Small intestine (tissue), 7 donors: ENCODE measurements around the gene CNR2. TPM values are rescaled to one million over a fixed set of nuclear protein-coding genes. Genes with fewer than 3 reads are reported as not detected.
"Not testable (repeated sequence)": the region's sequence is repeated elsewhere in the genome, so short reads cannot be mapped to it uniquely, and the experiment has no call there.

Experiments
- DNase-seq, 2 donors: peaks; one replicate each; pipeline versions ENCODE4 v3.0.0 to v3.0.0-alpha.2; 2013
- FAIRE-seq: peaks from 2 replicates; lab custom pipeline; 2012; peaks lifted over from hg19 to GRCh38; lab: Jason Lieb, UNC
- H3K27ac ChIP-seq, 3 donors: one replicate each; pipeline ENCODE4 v1.5.1; 2013; ENCODE audit warnings: low read length in 2 of 3, mild to moderate bottlenecking in 2 of 3, control low read depth in 1 of 3, inconsistent platforms in 1 of 3, low read depth in 1 of 3, moderate library complexity in 1 of 3
- H3K27me3 ChIP-seq, 3 donors: one replicate each; pipeline ENCODE4 v1.6.1; 2013; ENCODE audit warnings: low read length in 3 of 3, inconsistent platforms in 1 of 3; ENCODE audit not compliant: control insufficient read depth in 3 of 3, insufficient read depth in 3 of 3
- H3K36me3 ChIP-seq, 3 donors: one replicate each; pipeline ENCODE4 v1.6.1; 2013; ENCODE audit warnings: low read length in 3 of 3, inconsistent platforms in 1 of 3, low read depth in 1 of 3, mild to moderate bottlenecking in 1 of 3, moderate library complexity in 1 of 3; ENCODE audit not compliant: control insufficient read depth in 3 of 3, insufficient read depth in 2 of 3
- H3K4me1 ChIP-seq, 3 donors: one replicate each; pipeline ENCODE4 v1.6.1; 2013; ENCODE audit warnings: low read length in 2 of 3, inconsistent platforms in 1 of 3, low read depth in 1 of 3, mild to moderate bottlenecking in 1 of 3, moderate library complexity in 1 of 3; ENCODE audit not compliant: control insufficient read depth in 3 of 3, insufficient read depth in 2 of 3
- H3K4me3 ChIP-seq, 3 donors: one replicate each; pipeline ENCODE4 v1.5.1; 2013; ENCODE audit warnings: low read length in 3 of 3, control low read depth in 1 of 3, inconsistent platforms in 1 of 3, low read depth in 1 of 3, mild to moderate bottlenecking in 1 of 3, moderate library complexity in 1 of 3
- H3K9me3 ChIP-seq, 2 donors: one replicate each; pipeline ENCODE4 v1.6.1; 2013; ENCODE audit warnings: low read depth in 1 of 2, low read length in 1 of 2; ENCODE audit not compliant: control insufficient read depth in 2 of 2, insufficient read depth in 1 of 2
- WGBS, 3 donors: extraction: QIAGEN DNeasy Blood & Tissue Kit; methylation state at CpG; one replicate each; pipeline ENCODE4 v1.1.7; 2013; 5-methylcytosine and 5-hydroxymethylcytosine counted together
- polyA plus RNA-seq, 4 donors: library from polyadenylated mRNA; stranded (reverse) in 3 of 4; unstranded in 1 of 4; fragments of 200-250 nt in 3 of 4; fragments of 120-200 nt in 1 of 4; gene quantifications; one replicate each; pipeline versions ENCODE4 v1.2.1 to v1.2.3, GENCODE V29; 2013
- donor health status: healthy with polysubstance abuse.
- donor health status: control.
- donor health status: control.
- donor health status: Bipolar disorder and iron deficiency.
- donor health status: healthy.

The CNR2 gene
- polyA plus RNA-seq, 4 donors, result 0.10 to 0.15 TPM; not detected in 2

DNA sequence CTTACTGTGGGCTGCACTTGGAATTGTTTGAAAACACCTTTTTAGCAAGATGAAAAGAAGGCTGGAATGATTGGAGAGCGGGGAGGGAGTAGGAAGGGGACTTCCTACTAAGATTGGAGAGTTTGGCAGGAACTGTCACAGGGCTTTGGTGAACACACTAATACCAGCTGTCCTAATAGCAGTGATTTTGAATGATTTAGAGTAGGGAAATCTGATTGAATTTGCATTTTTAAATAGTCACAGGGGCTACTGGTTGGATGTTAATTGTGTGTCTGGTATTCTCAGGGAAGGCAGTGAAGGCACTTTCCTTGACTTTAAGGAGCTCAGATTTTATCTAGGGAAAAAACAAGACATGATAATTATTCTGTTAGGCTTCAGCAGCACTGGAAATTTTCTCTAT, 85.4 kb downstream of the CNR2 start:
- no peak for FAIRE-seq
- Histone ChIP-seq H3K27me3 (no peaks in the 10 kb centered on the region), H3K4me1 (peaks cover 0 to 6% (median 4%) of the 10 kb centered on the region in 3 donors), H3K4me3 (no peak overlapping the region), H3K9me3 (no peaks in the 10 kb centered on the region), H3K36me3 (peaks cover 0 to 3% (median 0%) of the 10 kb centered on the region in 3 donors), H3K27ac (no peak overlapping the region)
- WGBS, 3 donors, result 88 to 91% (median 89%) methylated on average over 1 of the region's 1 CpG
- DNase-seq, result no peak

- not testable (repeated sequence) for H3K4me3 ChIP-seq, H3K27me3 ChIP-seq, H3K9me3 ChIP-seq, H3K4me1 ChIP-seq, DNase-seq, H3K27ac ChIP-seq, FAIRE-seq, H3K36me3 ChIP-seq
- WGBS, 3 donors, result 91 to 96% (median 93%) methylated on average over 13 of the region's 13 CpGs
These were observed 86.6 kb downstream of the CNR2 start for GRCh38 chr1:23826590-23826989.

GRCh38 chr1:23825762-23826522, 87.2 kb downstream of the CNR2 start:
- no peaks in the 10 kb centered on the region for H3K9me3 ChIP-seq
- H3K27ac ChIP-seq, result peak overlapping the region in 2 of 3 donors; percentile 99 to 100
- peak in 1 of 2 donors; percentile 30 for DNase-seq
- H3K4me1 ChIP-seq, result peaks cover 0 to 6% (median 4%) of the 10 kb centered on the region in 3 donors
- WGBS, 3 donors, result 53 to 60% (median 57%) methylated on average over 22 to 24 of the region's 24 CpGs
- H3K36me3 ChIP-seq, result peaks cover 0 to 7% (median 0%) of the 10 kb centered on the region in 3 donors
- H3K27me3 ChIP-seq, result no peaks in the 10 kb centered on the region
- peak overlapping the region; percentile 63 to 99 (median 91) for H3K4me3 ChIP-seq
- FAIRE-seq, result no peak

DNA sequence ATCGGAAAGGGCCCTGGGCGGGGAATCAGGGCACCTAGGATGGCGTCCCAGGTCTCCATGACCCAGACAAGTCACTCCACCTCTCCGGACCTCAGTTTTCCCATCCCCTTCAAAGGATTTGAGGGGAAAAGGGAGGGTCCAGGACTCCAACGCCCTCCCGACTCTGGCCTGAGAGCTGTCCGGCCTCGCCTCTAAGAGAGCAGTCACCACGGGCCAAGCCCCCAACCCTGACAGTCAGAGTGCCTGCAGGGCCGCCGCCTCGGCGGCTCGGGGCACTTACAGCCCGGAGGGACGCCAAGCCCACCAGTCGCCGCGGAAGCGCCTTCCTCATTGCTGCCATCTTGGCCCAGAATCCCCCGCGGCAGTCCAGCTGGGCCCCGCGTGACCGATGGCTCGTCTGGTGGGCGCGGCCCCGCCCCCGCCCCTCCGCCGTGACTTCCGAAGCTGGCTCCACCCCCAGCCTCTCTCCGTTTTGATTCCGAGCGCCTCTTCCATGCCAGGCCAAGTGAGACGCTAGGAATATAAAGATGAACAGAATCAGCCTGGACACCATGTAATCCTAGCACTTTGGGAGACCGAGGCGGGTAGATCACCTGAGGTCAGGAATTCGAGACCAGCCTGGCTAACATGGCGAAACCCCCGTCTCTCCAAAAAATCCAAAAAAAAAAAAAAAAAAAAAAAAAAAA, 87.9 kb downstream of the CNR2 start, which contains the start of gene HMGCL:
Gene HMGCL, minus strand, starts transcription at position 354 of the 686 bp plus-strand sequence. Its CDS starts 14 bp downstream, at position 340.
- Histone ChIP-seq H3K4me3 (peak within 1 kb of the TSS; percentile 63 to 99 (median 91)), H3K9me3 (no peaks in the 10 kb centered on the region), H3K27ac (peak within 1 kb of the TSS; percentile 83 to 100 (median 99)), H3K27me3 (no peaks in the 10 kb centered on the region), H3K4me1 (peaks cover 0 to 6% (median 4%) of the 10 kb centered on the region in 3 donors), H3K36me3 (peaks cover 0 to 7% (median 0%) of the 10 kb centered on the region in 3 donors)
- no peak for FAIRE-seq
- WGBS, 3 donors, result 0 to 1% (median 1%) methylated on average over 37 to 42 of the region's 42 CpGs
- peak; percentile 88 to 96 for DNase-seq

DNA sequence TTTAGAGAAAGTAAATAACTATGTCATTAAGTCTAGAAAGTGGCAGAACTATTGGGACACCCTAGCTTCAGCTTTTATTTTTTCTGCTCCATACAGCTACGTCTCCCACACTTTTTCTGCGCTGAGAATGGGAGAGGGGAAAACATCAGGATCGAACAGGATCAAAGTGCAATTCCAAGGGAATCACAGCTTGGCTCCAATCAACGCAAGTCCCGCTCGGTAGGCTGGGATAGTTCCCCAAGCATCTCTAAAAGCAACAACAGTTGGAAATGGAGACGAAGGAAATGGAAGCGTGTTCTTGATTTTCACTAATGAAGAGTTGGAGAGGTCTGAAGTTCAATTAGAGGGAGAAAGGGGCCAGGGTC, 88.5 kb downstream of the CNR2 start:
- DNase-seq (peak; percentile 60 to 69), FAIRE-seq (no peak)
- peak overlapping the region; percentile 63 to 99 (median 91) for H3K4me3 ChIP-seq
- H3K4me1 ChIP-seq, result peaks cover 0 to 6% (median 4%) of the 10 kb centered on the region in 3 donors
- no peaks in the 10 kb centered on the region for H3K9me3 ChIP-seq
- 2 to 5% (median 4%) methylated on average over 8 of the region's 8 CpGs for WGBS, 3 donors
- H3K36me3 ChIP-seq, result peaks cover 0 to 12% (median 0%) of the 10 kb centered on the region in 3 donors
- peak overlapping the region; percentile 83 to 100 (median 99) for H3K27ac ChIP-seq
- no peaks in the 10 kb centered on the region for H3K27me3 ChIP-seq

DNA sequence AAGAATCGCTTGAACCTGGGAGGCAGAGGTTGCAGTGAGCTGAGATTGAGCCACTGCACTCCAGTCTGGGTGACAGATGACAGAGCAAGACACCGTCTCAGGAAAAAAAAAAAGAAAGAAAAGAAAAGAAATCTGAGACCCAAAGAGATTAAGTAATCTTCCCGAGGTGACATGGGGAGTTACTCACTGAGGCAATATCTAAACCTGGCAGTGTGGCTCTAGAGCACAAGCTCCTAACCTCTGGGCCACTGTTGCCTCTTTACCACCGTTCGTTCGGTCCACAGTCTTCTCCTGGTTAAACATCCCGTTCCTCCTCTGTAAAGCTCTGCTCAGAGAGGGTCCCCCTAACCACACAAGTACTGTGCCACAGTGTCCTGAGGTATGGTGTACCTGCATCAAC, 89.4 kb downstream of the CNR2 start:
- Histone ChIP-seq H3K27me3 (no peaks in the 10 kb centered on the region), H3K9me3 (no peaks in the 10 kb centered on the region), H3K36me3 (peaks cover 0 to 16% (median 0%) of the 10 kb centered on the region in 3 donors), H3K27ac (peak overlapping the region in 1 of 3 donors; percentile 100), H3K4me1 (peaks cover 0 to 6% (median 4%) of the 10 kb centered on the region in 3 donors), H3K4me3 (no peak overlapping the region)
- FAIRE-seq (no peak), DNase-seq (no peak)
- 84 to 90% (median 86%) methylated on average over 7 of the region's 7 CpGs for WGBS, 3 donors

Other genes with a start within 250 kb of the CNR2 start
- gene RPL11, start 221.6 kb downstream of the CNR2 start, polyA plus RNA-seq, result 1,000 to 10,000 TPM; 1,603 to 3,255 (median 2,883) TPM
- gene ELOA, start 169.9 kb downstream of the CNR2 start, polyA plus RNA-seq, result 10 to 100 TPM in 3 of 4 donors, 1 to 10 TPM in 1; 8.4 to 25.2 (median 11.7) TPM
- gene PITHD1, start 134.9 kb downstream of the CNR2 start, polyA plus RNA-seq, result 10 to 100 TPM; 32.4 to 60.1 (median 48.4) TPM
- 100 to 1,000 TPM in 2 of 4 donors, 10 to 100 TPM in 2; 82.9 to 137 (median 99.1) TPM for gene LYPLA2, start 122.2 kb downstream of the CNR2 start, polyA plus RNA-seq
- 100 to 1,000 TPM in 3 of 4 donors, 10 to 100 TPM in 1; 76.6 to 289 (median 198) TPM for gene GALE, start 112.6 kb downstream of the CNR2 start, polyA plus RNA-seq
- gene HMGCL, start 87.9 kb downstream of the CNR2 start, polyA plus RNA-seq, result 100 to 1,000 TPM in 1 of 4 donors, 10 to 100 TPM in 3; 52.2 to 105 (median 85.8) TPM
- gene FUCA1, start 45.1 kb downstream of the CNR2 start, polyA plus RNA-seq, result 10 to 100 TPM; 44.9 to 81.8 (median 51.3) TPM
- gene PNRC2, start 46.5 kb upstream of the CNR2 start, polyA plus RNA-seq, result 100 to 1,000 TPM; 114 to 181 (median 126) TPM
- 100 to 1,000 TPM in 1 of 4 donors, 10 to 100 TPM in 3; 35.9 to 166 (median 56.3) TPM for gene SRSF10, start 67.0 kb upstream of the CNR2 start, polyA plus RNA-seq
- 10 to 100 TPM in 1 of 4 donors, 1 to 10 TPM in 3; 1.7 to 84.8 (median 5.7) TPM for gene MYOM3, start 198.8 kb upstream of the CNR2 start, polyA plus RNA-seq
- gene IL22RA1, start 229.8 kb upstream of the CNR2 start, polyA plus RNA-seq, result 100 to 1,000 TPM in 1 of 4 donors, 10 to 100 TPM in 3; 16.3 to 131 (median 25.2) TPM